ENCODE data around the gene EP400. TPM values are rescaled to one million over a fixed set of nuclear protein-coding genes. Genes with fewer than 3 reads are reported as not detected.

EP400 gene
- total RNA-seq, 1 experiment from 2014 or later = 60.5 TPM

GRCh38 chr12:132130690-132131089, 180.9 kb downstream of the EP400 start:
- no peaks in the 10 kb centered on the region for H3K9me3 ChIP-seq
- no peak overlapping the region for H3K4me3 ChIP-seq (ENCODE audit: low read depth, low read length)
- no TSS peak for BruUV-seq (replicated peaks)
- no peaks in the 10 kb centered on the region for H3K27me3 ChIP-seq (replicated peaks; ENCODE audit: control insufficient read depth, insufficient read depth, low read length)
- intact Hi-C loops (cut with micrococcal nuclease; ENCODE audit: unreplicated experiment) = no loop called here
- H3K4me1 ChIP-seq = no peaks in the 10 kb centered on the region
- no peak for DNase-seq
- no peak overlapping the region for H3K27ac Mint-ChIP-seq (ENCODE audit: unreplicated experiment)
- no peak for TF ChIP-seq CTCF (IDR thresholded peaks at IDR 0.05; ENCODE audit: insufficient read depth in 1 of 2, low read depth in 1 of 2, low read length in 1 of 2, severe bottlenecking in 1 of 2, unreplicated experiment in 1 of 2)
- no peaks in the 10 kb centered on the region for H3K27me3 Mint-ChIP-seq (ENCODE audit: insufficient read depth, unreplicated experiment)
- ChIA-PET POLR2A (no interaction called here), CTCF (no interaction called here)
- H3K9me3 Mint-ChIP-seq (ENCODE audit: unreplicated experiment) = no peaks in the 10 kb centered on the region
- no peak overlapping the region for H3K4me3 Mint-ChIP-seq (ENCODE audit: unreplicated experiment)
- H3K4me1 Mint-ChIP-seq (ENCODE audit: low read depth, unreplicated experiment) = no peaks in the 10 kb centered on the region
- H3K36me3 Mint-ChIP-seq (ENCODE audit: insufficient read depth, unreplicated experiment) = peaks cover 34% of the 10 kb centered on the region
- 0 out of 2 replicates have a peak, but pooled peaks cover 1% of the 10 kb centered on the region for H3K36me3 ChIP-seq (ENCODE audit: control insufficient read depth, insufficient read depth, low read length)

Other genes starting within 250 kb of the EP400 start
- 42.3 and 46.1 TPM in 2 replicates for gene SFSWAP, start 238.9 kb upstream of the EP400 start, total RNA-seq (2022)
- 3.6 and 4.6 TPM in 2 replicates for gene MMP17, start 121.5 kb upstream of the EP400 start, total RNA-seq (2022)
- 61.1 and 63.8 TPM in 2 replicates for gene ULK1, start 55.3 kb upstream of the EP400 start, total RNA-seq (2022)
- gene PUS1, start 20.7 kb upstream of the EP400 start, total RNA-seq (2022) = 65.6 and 71.9 TPM in 2 replicates
- gene DDX51, start 194.4 kb downstream of the EP400 start, total RNA-seq (2022) = 35.5 and 40.4 TPM in 2 replicates
- 39.6 and 40.7 TPM in 2 replicates for gene NOC4L, start 194.5 kb downstream of the EP400 start, total RNA-seq (2022)

All from Caco-2 (cell line).